HG02571 (cell line): Measurements from ENCODE around the gene RGS12.

ENCODE experiments used
- ATAC-seq: cut with Tn5 transposase; IDR thresholded peaks from one replicate; pipeline ENCODE4 v1.9.1; 2021; ENCODE audit warnings: mild to moderate bottlenecking, moderate library complexity; ENCODE audit not compliant: unreplicated experiment

RGS12 gene

GRCh38 chr4:3252831-3253641, 39.8 kb upstream of the RGS12 start:
- no peak for ATAC-seq

GRCh38 chr4:3253808-3254207, 39.0 kb upstream of the RGS12 start:
- ATAC-seq, result no peak

GRCh38 chr4:3254302-3255131, 38.3 kb upstream of the RGS12 start:
- ATAC-seq, result no peak

- no peak for ATAC-seq
These were observed 37.1 kb upstream of the RGS12 start for GRCh38 chr4:3255611-3256186.

- ATAC-seq, result no peak
These were observed 36.4 kb upstream of the RGS12 start for GRCh38 chr4:3256230-3257102.

- no peak for ATAC-seq
These were observed 35.7 kb upstream of the RGS12 start for GRCh38 chr4:3257103-3257555.

- ATAC-seq, result no peak
These were observed 35.0 kb upstream of the RGS12 start for GRCh38 chr4:3257556-3258482.

- no peak for ATAC-seq
These were observed 31.2 kb upstream of the RGS12 start for GRCh38 chr4:3261411-3262207.

GRCh38 chr4:3262208-3263052, 30.4 kb upstream of the RGS12 start:
- ATAC-seq, result no peak

GRCh38 chr4:3263053-3263875, 29.6 kb upstream of the RGS12 start:
- no peak for ATAC-seq

GRCh38 chr4:3263876-3264193, 29.0 kb upstream of the RGS12 start:
- no peak for ATAC-seq

GRCh38 chr4:3266076-3266475, 26.7 kb upstream of the RGS12 start:
- no peak for ATAC-seq

GRCh38 chr4:3267576-3268394, 25.0 kb upstream of the RGS12 start:
- ATAC-seq, result no peak

GRCh38 chr4:3268395-3269104, 24.3 kb upstream of the RGS12 start:
- ATAC-seq, result no peak

GRCh38 chr4:3269105-3269927, 23.5 kb upstream of the RGS12 start:
- no peak for ATAC-seq
